Transverse colon (tissue), 4 donors: ENCODE data around the gene SLC7A8. TPM values are rescaled to one million over a fixed set of nuclear protein-coding genes. Genes with fewer than 3 reads are reported as not detected.
"Not testable (repeated sequence)": the region's sequence is repeated elsewhere in the genome, so short reads cannot be mapped to it uniquely, and the experiment has no call there.

ENCODE experiments used
- DNase-seq: peaks from one replicate; pipeline ENCODE4 v3.0.0-alpha.2; 2019
- H3K27ac ChIP-seq, 4 donors: fragments of 200-600 bp; sonication (generic); 2 replicates each; pipeline ENCODE4 v1.5.1; 2016 to 2018; ENCODE audit warnings: inconsistent platforms in 4 of 4
- H3K27me3 ChIP-seq: fragments of 200-600 bp; sonication (generic); 2 replicates; pipeline ENCODE4 v1.5.1; 2017; ENCODE audit warnings: inconsistent platforms
- H3K36me3 ChIP-seq, 4 donors: fragments of 200-600 bp; sonication (generic); 2 replicates each; pipeline ENCODE4 v1.5.1; 2017 to 2019; ENCODE audit warnings: inconsistent platforms in 4 of 4
- H3K4me1 ChIP-seq, 4 donors: fragments of 200-600 bp; sonication (generic); 2 replicates each; pipeline ENCODE4 v1.5.1; 2017 to 2020; ENCODE audit warnings: inconsistent platforms in 4 of 4
- H3K4me3 ChIP-seq, 4 donors: fragments of 200-600 bp; sonication (generic); 1 replicate in 1 of 4; 2 replicates in 3 of 4; pipeline versions ENCODE4 v1.5.1 to v1.6.1; 2017 to 2019; ENCODE audit warnings: inconsistent platforms in 4 of 4
- H3K9me3 ChIP-seq, 2 donors: fragments of 200-600 bp; sonication (generic); 2 replicates each; pipeline ENCODE4 v1.5.1; 2017 to 2019; ENCODE audit warnings: inconsistent platforms in 2 of 2
- CTCF ChIP-seq, 5 experiments: fragments of 200-600 bp in 3 of 5; fragments of 450-650 bp in 2 of 5; sonication (generic) in 3 of 5; IDR thresholded peaks; 1 replicate in 2 of 5; 2 replicates in 3 of 5; pipeline ENCODE4 v1.5.1; 2016 to 2017; ENCODE audit warnings: antibody characterized with exemption in 5 of 5, inconsistent platforms in 3 of 5, mild to moderate bottlenecking in 2 of 5, moderate library complexity in 1 of 5
- EP300 ChIP-seq: sonication (generic); formaldehyde crosslinking; IDR thresholded peaks from one replicate; pipeline ENCODE4 v1.6.1; 2017; ENCODE audit warnings: antibody characterized with exemption, low read depth
- POLR2A ChIP-seq: fragments of 450-650 bp; IDR thresholded peaks from one replicate; pipeline ENCODE4 v1.6.1; 2016; ENCODE audit warnings: antibody characterized with exemption, mild to moderate bottlenecking, moderate library complexity
- POLR2AphosphoS5 ChIP-seq, 3 donors: sonication (generic); formaldehyde crosslinking; IDR thresholded peaks; one replicate each; pipeline ENCODE4 v1.6.1; 2016; ENCODE audit warnings: antibody characterized with exemption in 3 of 3
- WGBS, 2 donors: methylation state at CpG; one replicate each; pipeline ENCODE4 v1.1.5; 2018; ENCODE audit warnings: low coverage in 1 of 2; 5-methylcytosine and 5-hydroxymethylcytosine counted together
- in situ Hi-C, 4 donors: fragments of 200-750 bp; cut with MboI; loops; one replicate each; pipeline versions ENCODE4 v1.15.0 to v1.15.1; 2017; ENCODE audit warnings: low sequenced_read_pairs in 3 of 4, low pct_ligation_motif_present in 1 of 4, low pct_unique_long_range_greater_than_20kb in 1 of 4
- intact Hi-C: fragments of 100-400 bp; cut with DNase I; formaldehyde crosslinking; loops from one replicate; pipeline ENCODE4 v1.15.1; 2023; ENCODE audit warnings: low total_unique reads
- total RNA-seq, 4 donors: library from RNA; depleted of rRNA; stranded (reverse); fragments of >200 nt; gene quantifications; one replicate each; pipeline ENCODE4 v1.1.0, GENCODE V29; 2016

SLC7A8 gene
- total RNA-seq, 4 donors from 2014 or later, result 5.2 to 29.1 (median 14.2) TPM

GRCh38 chr14:23110579-23111365 lies 72.7 kb downstream of the SLC7A8 start:
- H3K9me3 ChIP-seq, result no peaks in the 10 kb centered on the region
- H3K27me3 ChIP-seq, result peaks cover 29% of the 10 kb centered on the region
- in situ Hi-C loops, result loop anchor here in 3 of 4 donors (25.0 kb wide), 1 partner anchor 177 kb away; the partner anchor contains the start of gene HOMEZ (in 3 of the 3)
- no peak overlapping the region for H3K27ac ChIP-seq
- intact Hi-C loops, result no loop called here
- H3K4me1 ChIP-seq, result no peaks in the 10 kb centered on the region
- no peaks in the 10 kb centered on the region for H3K36me3 ChIP-seq
- TF ChIP-seq CTCF (IDR thresholded peaks at IDR 0.05) (no peak), EP300 (no peak), POLR2AphosphoS5 (IDR thresholded peaks at IDR 0.05) (no peak), POLR2A (no peak)
- no peak for DNase-seq
- H3K4me3 ChIP-seq, result no peak overlapping the region
- WGBS, 2 donors, result 55 to 61% methylated on average over 3 to 5 of the region's 5 CpGs

GRCh38 chr14:23109769-23110168 lies 73.7 kb downstream of the SLC7A8 start:
- intact Hi-C loops, result no loop called here
- no peak overlapping the region for H3K27ac ChIP-seq
- peaks cover 29% of the 10 kb centered on the region for H3K27me3 ChIP-seq
- 73 to 74% methylated on average over 1 of the region's 1 CpG for WGBS, 2 donors
- no peaks in the 10 kb centered on the region for H3K36me3 ChIP-seq
- H3K4me1 ChIP-seq, result no peaks in the 10 kb centered on the region
- TF ChIP-seq POLR2A (no peak), CTCF (IDR thresholded peaks at IDR 0.05) (no peak), POLR2AphosphoS5 (IDR thresholded peaks at IDR 0.05) (no peak), EP300 (no peak)
- no peak overlapping the region for H3K4me3 ChIP-seq
- no peak for DNase-seq
- H3K9me3 ChIP-seq, result no peaks in the 10 kb centered on the region
- in situ Hi-C loops, result loop anchor here in 3 of 4 donors (25.0 kb wide), 1 partner anchor 178 kb away; the partner anchor contains the start of gene HOMEZ (in 3 of the 3)

- H3K4me3 ChIP-seq, H3K36me3 ChIP-seq, H3K4me1 ChIP-seq, H3K27ac ChIP-seq, H3K9me3 ChIP-seq, intact Hi-C loops, DNase-seq: not testable (repeated sequence)
- in situ Hi-C loops, result loop anchor here in 3 of 4 donors (25.0 kb wide), 1 partner anchor 179 kb away; the partner anchor contains the start of gene HOMEZ (in 3 of the 3)
- 88 to 90% methylated on average over 7 to 24 of the region's 24 CpGs for WGBS, 2 donors
- H3K27me3 ChIP-seq, result peaks cover 21% of the 10 kb centered on the region
Observed at GRCh38 chr14:23108169-23108568, 75.3 kb downstream of the SLC7A8 start.

GRCh38 chr14:23107620-23108019 lies 75.8 kb downstream of the SLC7A8 start:
- in situ Hi-C loops, result loop anchor here in 3 of 4 donors (25.0 kb wide), 1 partner anchor 180 kb away; the partner anchor contains the start of gene HOMEZ (in 3 of the 3)
- H3K27ac ChIP-seq, H3K4me3 ChIP-seq, DNase-seq, H3K4me1 ChIP-seq, intact Hi-C loops, H3K36me3 ChIP-seq, H3K9me3 ChIP-seq: not testable (repeated sequence)
- WGBS, 2 donors, result 86 to 100% methylated on average over 1 to 3 of the region's 5 CpGs
- peaks cover 20% of the 10 kb centered on the region for H3K27me3 ChIP-seq

- no peak overlapping the region for H3K27ac ChIP-seq
- no peak overlapping the region for H3K4me3 ChIP-seq
- intact Hi-C loops, result no loop called here
- no peak for DNase-seq
- H3K9me3 ChIP-seq, result no peaks in the 10 kb centered on the region
- in situ Hi-C loops, result loop anchor here in 3 of 4 donors (25.0 kb wide), 1 partner anchor 181 kb away; the partner anchor contains the start of gene HOMEZ (in 3 of the 3)
- no peaks in the 10 kb centered on the region for H3K4me1 ChIP-seq
- TF ChIP-seq EP300 (no peak), CTCF (IDR thresholded peaks at IDR 0.05) (no peak)
- H3K36me3 ChIP-seq, result no peaks in the 10 kb centered on the region
- peaks cover 11% of the 10 kb centered on the region for H3K27me3 ChIP-seq
Observed at GRCh38 chr14:23106747-23107045, 76.8 kb downstream of the SLC7A8 start.
